Adrenal gland (tissue), 12 donors: ENCODE data around the gene S100A1. TPM values are rescaled to one million over a fixed set of nuclear protein-coding genes. Genes with fewer than 3 reads are reported as not detected.

ENCODE experiments used
- DNase-seq, 7 donors: peaks; one replicate each; pipeline ENCODE4 v3.0.0-alpha.2; 2019 to 2020
- H3K27ac ChIP-seq, 5 donors: fragments of 200-600 bp; sonication (generic) in 4 of 5; 1 replicate in 3 of 5; 2 replicates in 2 of 5; pipeline versions ENCODE4 v1.5.1 to v1.8.0; 2016 to 2020; ENCODE audit warnings: mild to moderate bottlenecking in 1 of 5
- H3K27me3 ChIP-seq: fragments of 200-600 bp; 2 replicates; pipeline ENCODE4 v1.8.0; 2021
- H3K36me3 ChIP-seq, 2 donors: fragments of 200-600 bp; replicated peaks in 1 of 2; 1 replicate in 1 of 2; 2 replicates in 1 of 2; pipeline versions ENCODE4 v1.5.1 to v1.8.0; 2018 to 2022
- H3K4me1 ChIP-seq, 2 donors: fragments of 200-600 bp; replicated peaks in 1 of 2; 1 replicate in 1 of 2; 2 replicates in 1 of 2; pipeline versions ENCODE4 v1.5.1 to v1.8.0; 2018 to 2021
- H3K4me3 ChIP-seq, 4 donors: fragments of 200-600 bp; sonication (generic) in 3 of 4; one replicate each; pipeline ENCODE4 v1.5.1; 2016 to 2018
- H3K9me3 ChIP-seq, 3 donors: fragments of 200-600 bp; sonication (generic) in 1 of 3; replicated peaks in 1 of 3; 1 replicate in 2 of 3; 2 replicates in 1 of 3; pipeline versions ENCODE4 v1.5.1 to v1.8.0; 2016 to 2021
- POLR2A ChIP-seq, 2 donors: fragments of 450-650 bp; IDR thresholded peaks; one replicate each; pipeline ENCODE4 v1.6.1; 2017; ENCODE audit warnings: antibody characterized with exemption in 2 of 2, mild to moderate bottlenecking in 2 of 2, moderate library complexity in 1 of 2
- WGBS, 4 donors: extraction: QIAGEN DNeasy Blood & Tissue Kit in 2 of 4; methylation state at CpG; one replicate each; pipeline versions ENCODE4 v1.1.5 to v1.1.7; 2013 to 2017; 5-methylcytosine and 5-hydroxymethylcytosine counted together
- intact Hi-C, 2 donors: fragments of 100-400 bp; cut with DNase I; formaldehyde crosslinking; loops; one replicate each; pipeline versions ENCODE4 v1.14.1 to v1.15.0; 2022 to 2023
- polyA plus RNA-seq, 3 donors: library from polyadenylated mRNA; stranded (reverse); fragments of 200-250 nt in 2 of 3; fragments of 350-450 nt in 1 of 3; fragmentation: Illumina TruSeq in 1 of 3; extraction: RNeasy Lipid Tissue Mini Kit (QIAGEN cat#74804) in 1 of 3; gene quantifications; one replicate each; pipeline ENCODE4 v1.2.3, GENCODE V29; 2013 to 2014
- total RNA-seq, 9 donors: library from RNA; depleted of rRNA in 4 of 9; stranded (reverse); fragments of >200 nt in 4 of 9; fragments of 120-200 nt in 1 of 9; fragmentation: NEBNext Ultra II Directional in 1 of 9; extraction: Animal tissue kit (Norgen Biotek cat#: 25700) in 1 of 9; gene quantifications; one replicate each; pipeline versions ENCODE4 v1.1.0 to v1.2.4, GENCODE V29; 2013 to 2023
- TF ChIP-seq, protein P1 (sequence below), 6 experiments: fragments of 450-650 bp in 4 of 6; fragments of 200-600 bp in 2 of 6; sonication (generic) in 1 of 6; IDR thresholded peaks; 1 replicate in 5 of 6; 2 replicates in 1 of 6; pipeline versions ENCODE4 v1.5.1 to v1.8.0; 2016 to 2021; ENCODE audit warnings: antibody characterized with exemption in 6 of 6, mild to moderate bottlenecking in 2 of 6, moderate library complexity in 1 of 6
- donor health status: healthy with polysubstance abuse.
- donor health status: Bipolar disorder and iron deficiency.
- donor health status: DM: yes; HTN: yes; CAD: no.
- donor health status: DM: no; HTN: no; CAD: no.
- donor health status: DM: no; HTN: no; CAD: no.
- donor health status: DM: yes; HTN: yes; CAD: no.

Gene S100A1
- total and polyA plus RNA-seq, 12 donors = 0.55 to 12.3 (median 2.0) TPM; not detected in 4

DNA sequence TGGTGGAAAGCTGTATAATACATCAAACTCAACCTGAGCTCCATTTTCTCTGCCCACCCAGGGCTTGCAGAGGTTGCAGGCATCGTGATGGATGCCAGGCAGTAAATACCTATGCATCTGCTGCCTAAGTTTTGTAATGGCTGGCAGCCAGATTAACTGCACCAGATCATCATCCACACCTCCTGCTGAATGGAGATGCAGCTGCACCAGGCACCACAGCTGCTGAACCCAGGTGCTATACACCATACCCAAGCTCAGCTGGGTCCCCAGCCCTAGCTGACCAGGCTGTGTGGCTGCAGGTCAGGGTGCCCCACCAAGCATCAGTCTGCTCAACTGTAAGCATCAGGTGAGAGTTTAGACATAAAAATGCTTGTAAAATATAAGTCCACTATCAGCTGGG is 23.5 kb downstream of the S100A1 start:
- Histone ChIP-seq H3K9me3 (no peaks in the 10 kb centered on the region), H3K27ac (no peak overlapping the region), H3K27me3 (no peaks in the 10 kb centered on the region), H3K36me3 (no peaks in the 10 kb centered on the region), H3K4me3 (no peak overlapping the region), H3K4me1 (peaks cover 9 to 14% of the 10 kb centered on the region in 2 donors)
- intact Hi-C loops = no loop called here
- 76 to 96% (median 87%) methylated on average over 1 of the region's 1 CpG for WGBS, 4 donors
- no peak for DNase-seq
- no peak for TF ChIP-seq POLR2A (IDR thresholded peaks at IDR 0.05)
- TF ChIP-seq, protein P1, sequence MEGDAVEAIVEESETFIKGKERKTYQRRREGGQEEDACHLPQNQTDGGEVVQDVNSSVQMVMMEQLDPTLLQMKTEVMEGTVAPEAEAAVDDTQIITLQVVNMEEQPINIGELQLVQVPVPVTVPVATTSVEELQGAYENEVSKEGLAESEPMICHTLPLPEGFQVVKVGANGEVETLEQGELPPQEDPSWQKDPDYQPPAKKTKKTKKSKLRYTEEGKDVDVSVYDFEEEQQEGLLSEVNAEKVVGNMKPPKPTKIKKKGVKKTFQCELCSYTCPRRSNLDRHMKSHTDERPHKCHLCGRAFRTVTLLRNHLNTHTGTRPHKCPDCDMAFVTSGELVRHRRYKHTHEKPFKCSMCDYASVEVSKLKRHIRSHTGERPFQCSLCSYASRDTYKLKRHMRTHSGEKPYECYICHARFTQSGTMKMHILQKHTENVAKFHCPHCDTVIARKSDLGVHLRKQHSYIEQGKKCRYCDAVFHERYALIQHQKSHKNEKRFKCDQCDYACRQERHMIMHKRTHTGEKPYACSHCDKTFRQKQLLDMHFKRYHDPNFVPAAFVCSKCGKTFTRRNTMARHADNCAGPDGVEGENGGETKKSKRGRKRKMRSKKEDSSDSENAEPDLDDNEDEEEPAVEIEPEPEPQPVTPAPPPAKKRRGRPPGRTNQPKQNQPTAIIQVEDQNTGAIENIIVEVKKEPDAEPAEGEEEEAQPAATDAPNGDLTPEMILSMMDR (IDR thresholded peaks at IDR 0.05) = no peak

DNA sequence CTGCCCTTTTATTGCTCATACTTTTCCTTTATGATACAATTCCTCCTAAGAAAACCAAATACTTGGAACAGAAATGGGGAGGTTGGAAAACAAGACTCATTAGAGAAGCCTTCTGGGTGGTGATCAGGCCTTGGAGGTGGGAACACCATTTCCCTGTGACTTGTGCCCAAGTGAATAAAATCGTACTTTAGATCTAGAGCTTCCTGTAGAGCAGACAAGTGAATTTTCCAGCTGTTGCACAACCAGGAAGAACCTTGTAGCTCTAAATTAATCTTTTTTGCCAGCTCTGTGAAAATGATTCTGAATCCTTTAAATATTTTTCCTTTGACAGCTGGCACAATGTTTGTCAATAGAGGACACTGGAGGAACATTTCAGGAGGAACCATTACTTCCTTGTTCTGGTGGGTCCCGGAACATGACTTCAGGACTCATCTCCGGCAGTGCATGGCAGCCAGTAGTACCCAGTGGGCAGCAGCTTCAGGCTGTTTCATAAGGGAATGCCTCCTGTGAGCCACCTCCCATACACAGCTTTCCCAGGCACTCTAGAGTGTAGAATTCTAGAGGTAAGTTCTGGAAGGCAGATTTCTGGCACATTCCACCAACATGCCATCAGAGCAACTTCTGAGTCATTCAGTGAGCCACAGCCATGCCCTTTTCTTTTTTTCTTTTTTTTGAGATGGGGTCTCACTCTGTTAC is 24.7 kb downstream of the S100A1 start:
- H3K4me3 ChIP-seq = no peak overlapping the region
- H3K27me3 ChIP-seq = no peaks in the 10 kb centered on the region
- peaks cover 11 to 14% of the 10 kb centered on the region in 2 donors for H3K4me1 ChIP-seq
- TF ChIP-seq, protein P1 (IDR thresholded peaks at IDR 0.05) = no peak
- TF ChIP-seq POLR2A (IDR thresholded peaks at IDR 0.05) = no peak
- no peaks in the 10 kb centered on the region for H3K36me3 ChIP-seq
- DNase-seq = peak in 2 of 7 donors; percentile 49 to 56
- 29 to 53% (median 45%) methylated on average over 2 to 3 of the region's 3 CpGs for WGBS, 4 donors
- H3K27ac ChIP-seq = peak overlapping the region in 4 of 5 donors; percentile 72 to 76 (median 74)
- intact Hi-C loops = no loop called here
- H3K9me3 ChIP-seq = no peaks in the 10 kb centered on the region

DNA sequence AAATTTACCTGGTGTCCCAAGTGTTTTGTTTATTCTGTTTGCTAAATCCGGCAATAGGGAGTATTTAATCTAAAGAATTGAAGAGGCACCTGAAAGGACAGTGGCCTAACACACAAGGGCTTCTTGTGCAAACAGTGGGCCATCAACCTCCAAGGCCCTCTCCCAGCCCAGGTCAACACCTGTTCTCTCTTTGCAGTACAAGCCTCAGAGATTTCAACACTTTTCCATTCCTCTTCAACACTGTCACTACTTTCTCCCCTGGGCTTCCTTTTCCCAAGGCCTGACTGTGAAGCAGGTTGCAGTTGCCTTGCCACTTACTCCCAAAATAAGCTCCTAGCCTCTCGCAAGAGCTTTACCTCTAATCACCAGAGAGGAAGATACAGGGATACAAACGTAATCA is 27.1 kb downstream of the S100A1 start:
- Histone ChIP-seq H3K27ac (no peak overlapping the region), H3K4me1 (peaks cover 22 to 27% of the 10 kb centered on the region in 2 donors), H3K27me3 (no peaks in the 10 kb centered on the region), H3K9me3 (no peaks in the 10 kb centered on the region), H3K4me3 (no peak overlapping the region), H3K36me3 (no peaks in the 10 kb centered on the region)
- no peak for TF ChIP-seq POLR2A (IDR thresholded peaks at IDR 0.05)
- TF ChIP-seq, protein P1 (IDR thresholded peaks at IDR 0.05) = no peak
- DNase-seq = no peak
- intact Hi-C loops = no loop called here
- WGBS, 4 donors = 81 to 93% (median 89%) methylated on average over 3 of the region's 3 CpGs

DNA sequence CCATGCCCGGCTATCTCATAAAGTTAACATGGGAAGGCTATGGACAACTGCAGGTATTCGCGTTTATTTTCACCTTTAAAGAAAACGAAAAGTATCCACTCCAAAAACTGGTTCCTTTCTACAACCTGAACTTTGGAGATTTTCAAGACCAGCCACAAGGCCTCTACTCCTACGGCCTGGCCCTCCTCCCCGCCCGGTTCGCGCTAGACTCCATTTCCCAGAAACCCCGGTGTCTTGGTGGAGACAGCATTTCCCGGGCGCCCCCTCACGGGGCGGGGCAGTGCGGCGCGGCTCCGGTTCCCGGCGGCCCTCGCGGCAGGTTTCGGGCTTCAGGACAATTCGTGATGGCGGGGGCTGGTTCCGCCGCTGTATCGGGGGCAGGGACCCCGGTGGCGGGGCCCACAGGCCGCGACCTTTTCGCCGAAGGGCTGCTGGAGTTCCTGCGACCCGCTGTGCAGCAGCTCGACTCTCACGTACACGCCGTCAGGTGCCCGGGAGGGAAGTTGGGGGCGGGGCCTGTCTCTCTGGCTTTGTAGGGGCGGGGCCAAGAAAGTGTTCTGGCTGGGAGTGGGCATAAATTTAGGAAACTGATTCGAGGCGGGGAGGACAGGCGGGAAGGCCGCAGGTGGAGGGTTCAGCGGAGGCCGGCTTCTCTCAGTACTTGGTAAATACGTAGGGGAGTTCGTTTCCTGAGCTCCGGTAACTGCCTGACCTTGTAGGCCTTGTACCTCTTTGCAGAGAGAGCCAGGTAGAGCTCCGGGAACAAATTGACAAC is 30.4 kb downstream of the S100A1 start, which contains the start of gene SNAPIN:
Gene SNAPIN, plus strand, starts transcription at position 304 of the 775 bp plus-strand sequence. Its CDS starts 41 bp downstream, at position 345.
- intact Hi-C loops = no loop called here
- 2 to 3% (median 2%) methylated on average over 35 to 53 of the region's 53 CpGs for WGBS, 4 donors
- TF ChIP-seq POLR2A (IDR thresholded peaks at IDR 0.05) = peak; percentile 43 to 53
- TF ChIP-seq, protein P1 (IDR thresholded peaks at IDR 0.05) = peak in 1 of 6 experiments; percentile 19
- peak; percentile 87 to 95 (median 93) for DNase-seq
- Histone ChIP-seq H3K4me1 (peaks cover 10 to 18% of the 10 kb centered on the region in 2 donors), H3K9me3 (no peaks in the 10 kb centered on the region), H3K36me3 (peaks cover 0 to 32% of the 10 kb centered on the region in 2 donors), H3K27me3 (no peaks in the 10 kb centered on the region), H3K4me3 (peak within 1 kb of the TSS; percentile 35 to 95 (median 89)), H3K27ac (peak within 1 kb of the TSS; percentile 72 to 99 (median 96))
